HepG2 (cell line): Measurements from ENCODE around the gene SMAD3. TPM values are rescaled to one million over a fixed set of nuclear protein-coding genes. Genes with fewer than 3 reads are reported as not detected.

ENCODE experiments used
- ATAC-seq: fragments of 200-7000 bp; cut with Tn5 transposase; 3 replicates; pipeline ENCODE4 v1.9.1; 2020; ENCODE audit warnings: mild to moderate bottlenecking, moderate library complexity
- BruUV-seq: library from RNA; stranded (reverse); fragments of 400-500 nt; replicated peaks from 2 replicates; lab custom pipeline; 2021; lab: Mats Ljungman, UMichigan
- CTCF ChIA-PET: fragments of 300-600 bp; formaldehyde crosslinking; extraction: SDS; loops from one replicate; lab custom pipeline; 2021; ENCODE audit warnings: low total read pairs, inconsistent platforms, low intra/inter-chr PET ratio; lab: Yijun Ruan, JAX
- POLR2A ChIA-PET: fragments of 350-600 bp; sonication (Branson Sonifier 250); formaldehyde crosslinking; loops from one replicate; lab custom pipeline; 2020; ENCODE audit warnings: antibody characterized with exemption, inconsistent platforms; lab: Yijun Ruan, JAX
- DNase-seq: peaks from one replicate; pipeline ENCODE4 v3.0.0-alpha.2; 2015; ENCODE audit warnings: low spot score
- FAIRE-seq: peaks from 3 replicates; lab custom pipeline; 2011; peaks lifted over from hg19 to GRCh38; lab: Jason Lieb, UNC
- H2AFZ ChIP-seq: one replicate; pipeline ENCODE4 v1.6.1; 2011; ENCODE audit warnings: low read length, inconsistent platforms
- H3K27ac ChIP-seq: fragments of 300-600 bp; 3 replicates; pipeline ENCODE4 v1.8.0; 2011; ENCODE audit warnings: mixed run types, mild to moderate bottlenecking, mixed read lengths, low read length, inconsistent platforms; ENCODE audit not compliant: insufficient read depth; ENCODE audit errors: extremely low read length
- H3K27me3 ChIP-seq, 2 experiments: fragments of 200-600 bp in 1 of 2; 2 replicates in 1 of 2; 3 replicates in 1 of 2; pipeline versions ENCODE4 v1.6.0 to v1.8.0; 2011; ENCODE audit warnings: low read length in 2 of 2, mild to moderate bottlenecking in 2 of 2, moderate library complexity in 2 of 2, inconsistent platforms in 1 of 2; ENCODE audit not compliant: insufficient read depth in 2 of 2, control insufficient read depth in 1 of 2
- H3K36me3 ChIP-seq, 2 experiments: fragments of 200-600 bp in 1 of 2; replicated peaks in 1 of 2; 2 replicates in 1 of 2; 3 replicates in 1 of 2; pipeline versions ENCODE4 v1.5.1 to v1.8.0; 2011; ENCODE audit warnings: low read length in 2 of 2, inconsistent platforms in 1 of 2; ENCODE audit not compliant: insufficient read depth in 2 of 2, control insufficient read depth in 1 of 2
- H3K4me1 ChIP-seq: 2 replicates; pipeline ENCODE4 v1.5.1; 2012; ENCODE audit warnings: low read length, inconsistent platforms; ENCODE audit not compliant: insufficient read depth
- H3K4me2 ChIP-seq: 2 replicates; pipeline ENCODE4 v1.6.0; 2011; ENCODE audit warnings: low read depth, low read length, inconsistent platforms
- H3K4me3 ChIP-seq, 3 experiments: fragments of 200-600 bp in 1 of 3; sonication (generic), shearing (Covaris generic) in 1 of 3; replicated peaks in 1 of 3; 2 replicates each; pipeline ENCODE4 v1.5.1; 2011 to 2016; ENCODE audit warnings: low read length in 3 of 3, inconsistent platforms in 2 of 3, low read depth in 2 of 3, mild to moderate bottlenecking in 2 of 3, control low read depth in 1 of 3, mixed read lengths in 1 of 3; ENCODE audit not compliant: insufficient read depth in 1 of 3
- H3K79me2 ChIP-seq: one replicate; pipeline ENCODE4 v1.6.1; 2011; ENCODE audit warnings: low read length, inconsistent platforms; ENCODE audit not compliant: insufficient read depth
- H3K9ac ChIP-seq: 2 replicates; pipeline ENCODE4 v1.6.0; 2011; ENCODE audit warnings: mild to moderate bottlenecking, low read depth, low read length, inconsistent platforms; ENCODE audit not compliant: insufficient read depth
- H3K9me3 ChIP-seq: 2 replicates; pipeline ENCODE4 v1.5.1; 2012; ENCODE audit warnings: mild to moderate bottlenecking, low read length
- H4K20me1 ChIP-seq: 2 replicates; pipeline ENCODE4 v1.6.0; 2011; ENCODE audit warnings: inconsistent platforms, mild to moderate bottlenecking, low read length, moderate library complexity; ENCODE audit not compliant: insufficient read depth
- CCDC6 ChIP-seq: sonication (generic); formaldehyde crosslinking; IDR thresholded peaks from 2 replicates; pipeline ENCODE4 v1.8.1; 2022; ENCODE audit warnings: mild to moderate bottlenecking, missing genetic modification reagents, moderate library complexity
- DPF2 ChIP-seq: sonication (generic); formaldehyde crosslinking; IDR thresholded peaks from 2 replicates; pipeline ENCODE4 v1.4.0; 2020; ENCODE audit warnings: mild to moderate bottlenecking, low read depth, missing genetic modification reagents, borderline replicate concordance
- FOXJ3 ChIP-seq: sonication (generic); formaldehyde crosslinking; IDR thresholded peaks from 2 replicates; pipeline ENCODE4 v1.4.0; 2020; ENCODE audit warnings: missing genetic modification reagents, mild to moderate bottlenecking, borderline replicate concordance
- GABPA ChIP-seq, 2 experiments: IDR thresholded peaks; 2 replicates each; pipeline ENCODE4 v1.6.1; 2011 to 2016; ENCODE audit warnings: low read depth in 2 of 2, low read length in 1 of 2, missing biosample characterization in 1 of 2, missing genetic modification characterization in 1 of 2
- GLMP ChIP-seq: sonication (generic); formaldehyde crosslinking; IDR thresholded peaks from 2 replicates; pipeline ENCODE4 v1.9.0; 2021; ENCODE audit warnings: missing genetic modification reagents, mild to moderate bottlenecking, borderline replicate concordance
- HDAC2 ChIP-seq: sonication (generic); formaldehyde crosslinking; IDR thresholded peaks from 2 replicates; pipeline ENCODE4 v1.4.0; 2020; ENCODE audit warnings: missing genetic modification reagents
- JDP2 ChIP-seq: sonication (generic); formaldehyde crosslinking; IDR thresholded peaks from 2 replicates; pipeline ENCODE4 v1.8.1; 2022; ENCODE audit warnings: missing genetic modification reagents, borderline replicate concordance
- PHF5A ChIP-seq: IDR thresholded peaks from one replicate; pipeline ENCODE4 v1.6.1; 2018; ENCODE audit warnings: low read depth, missing genetic modification reagents; ENCODE audit not compliant: unreplicated experiment
- PTBP1 ChIP-seq: fragments of 200-400 bp; formaldehyde crosslinking; IDR thresholded peaks from 2 replicates; pipeline ENCODE4 v1.6.1; 2018; ENCODE audit warnings: low read length, low read depth; ENCODE audit not compliant: poor library complexity, severe bottlenecking
- SMAD1 ChIP-seq: sonication (generic); formaldehyde crosslinking; IDR thresholded peaks from 2 replicates; pipeline ENCODE4 v1.4.0; 2020; ENCODE audit warnings: missing genetic modification reagents, low read depth, mild to moderate bottlenecking, borderline replicate concordance
- TAF1 ChIP-seq: sonication (generic); formaldehyde crosslinking; IDR thresholded peaks from 2 replicates; pipeline ENCODE4 v1.4.0; 2020; ENCODE audit warnings: missing genetic modification reagents
- ZC3H4 ChIP-seq: sonication (generic); formaldehyde crosslinking; IDR thresholded peaks from 2 replicates; pipeline ENCODE4 v1.4.0; 2020; ENCODE audit warnings: missing genetic modification reagents, borderline replicate concordance
- ZNF343 ChIP-seq: sonication (generic); formaldehyde crosslinking; IDR thresholded peaks from 2 replicates; pipeline ENCODE4 v1.4.0; 2020; ENCODE audit warnings: mild to moderate bottlenecking, missing genetic modification reagents
- ZNF576 ChIP-seq: sonication (generic); formaldehyde crosslinking; IDR thresholded peaks from 2 replicates; pipeline ENCODE4 v1.4.0; 2020; ENCODE audit warnings: mild to moderate bottlenecking, missing genetic modification reagents
- ZNF761 ChIP-seq: sonication (generic); formaldehyde crosslinking; conservative IDR thresholded peaks from 2 replicates; pipeline ENCODE4 v1.4.0; 2020; ENCODE audit warnings: mild to moderate bottlenecking, missing genetic modification reagents
- ZNF772 ChIP-seq: sonication (generic); formaldehyde crosslinking; IDR thresholded peaks from 2 replicates; pipeline ENCODE4 v1.5.0; 2020; ENCODE audit warnings: mild to moderate bottlenecking, missing genetic modification reagents
- ZNF781 ChIP-seq: sonication (generic); formaldehyde crosslinking; IDR thresholded peaks from 2 replicates; pipeline ENCODE4 v1.5.1; 2020; ENCODE audit warnings: borderline replicate concordance, mild to moderate bottlenecking, missing genetic modification reagents; ENCODE audit errors: not compliant biosample characterization
- WGBS: methylation state at CpG from one replicate; pipeline ENCODE4 v1.1.6; 2017; ENCODE audit warnings: low lambda C conversion rate; 5-methylcytosine and 5-hydroxymethylcytosine counted together
- in situ Hi-C: cut with HindIII; loops from 2 replicates; pipeline ENCODE4 v1.10.0; 2017; ENCODE audit warnings: low pct_unique_long_range_greater_than_20kb; ENCODE audit not compliant: extremely low pct_ligation_motif_present
- intact Hi-C: fragments of 100-400 bp; cut with micrococcal nuclease; formaldehyde crosslinking; loops from one replicate; pipeline ENCODE4 v1.10.0; 2022; ENCODE audit not compliant: unreplicated experiment
- polyA plus RNA-seq, 8 experiments: library from polyadenylated mRNA; depleted of rRNA in 3 of 8; stranded (reverse) in 7 of 8; unstranded in 1 of 8; fragments of >200 nt; fragmentation: Illumina TruSeq in 4 of 8; extraction: Trizol in 4 of 8; gene quantifications; 2 replicates each; pipeline versions ENCODE4 v1.2.1 to v1.2.3, GENCODE V29; 2011 to 2016; ENCODE audit warnings: low read depth in 4 of 8, missing spikeins in 1 of 8, mixed read lengths in 1 of 8; ENCODE audit not compliant: insufficient read depth in 1 of 8
- total RNA-seq, 5 experiments: library from RNA; depleted of rRNA; stranded (reverse); fragments of >200 nt; fragmentation: Illumina TruSeq; extraction: Trizol; gene quantifications; 2 replicates each; pipeline ENCODE4 v1.2.3, GENCODE V29; 2016; ENCODE audit warnings: low read depth in 1 of 5
- TF ChIP-seq, protein P1 (sequence below): sonication (generic); formaldehyde crosslinking; IDR thresholded peaks from 2 replicates; pipeline ENCODE4 v1.5.1; 2020; ENCODE audit warnings: missing genetic modification reagents, mild to moderate bottlenecking, borderline replicate concordance

Gene SMAD3
- total and polyA plus RNA-seq, 2 of the 13 experiments (the other 11 are each of a cell fraction or from before 2014, with no cell fraction given): 8.6 to 56.3 TPM

- no peak for TF ChIP-seq FOXJ3 (CRISPR knock-in tag)
- TF ChIP-seq TAF1: no peak
- TF ChIP-seq GLMP (CRISPR knock-in tag): no peak
- no peak for TF ChIP-seq ZNF576 (CRISPR knock-in tag)
- TF ChIP-seq ZNF761 (CRISPR knock-in tag): no peak
Measured at GRCh38 chr15:67184208-67184925, 119.0 kb downstream of the SMAD3 start (continued).

DNA sequence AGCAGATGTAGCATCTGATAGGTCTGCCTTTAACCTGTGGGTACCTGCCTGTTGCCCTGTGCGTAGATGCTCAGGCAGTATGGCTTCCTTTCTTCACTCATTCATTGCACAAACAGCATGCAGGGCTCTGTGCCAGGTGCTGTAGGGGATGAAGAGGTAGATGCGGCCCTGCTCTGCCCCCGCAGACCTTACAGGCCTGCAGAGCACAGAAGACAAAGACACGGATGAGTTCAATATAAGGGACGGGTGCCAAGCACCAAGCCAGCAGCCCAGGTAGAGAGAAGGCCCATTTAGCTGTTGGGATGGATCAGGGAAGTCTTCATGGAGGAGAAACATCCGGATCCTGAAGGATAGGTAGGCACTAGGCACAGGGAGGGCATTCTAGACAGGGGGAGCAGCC is 119.6 kb downstream of the SMAD3 start:
- DNase-seq (no peak), ATAC-seq (no peak), FAIRE-seq (no peak)
- 91% methylated on average over 6 of the region's 6 CpGs for WGBS
- H3K36me3 ChIP-seq: peaks cover 34 to 75% of the 10 kb centered on the region in 2 experiments
- BruUV-seq: no TSS peak
- intact Hi-C loops: no loop called here
- POLR2A ChIA-PET: no interaction called here
- CTCF ChIA-PET: no interaction called here
- no peak overlapping the region for H3K9ac ChIP-seq
- H3K4me2 ChIP-seq: no peak overlapping the region
- no peaks in the 10 kb centered on the region for H3K27me3 ChIP-seq
- in situ Hi-C loops: no loop called here
- no peaks in the 10 kb centered on the region for H3K9me3 ChIP-seq
- no peak overlapping the region for H3K4me3 ChIP-seq
- H3K79me2 ChIP-seq: no peaks in the 10 kb centered on the region
- no peak for TF ChIP-seq ZNF343 (CRISPR knock-in tag)
- no peak for TF ChIP-seq PHF5A (CRISPR knock-in tag)
- no peak for TF ChIP-seq DPF2 (CRISPR knock-in tag)
- TF ChIP-seq SMAD1 (CRISPR knock-in tag): no peak
- no peak for TF ChIP-seq HDAC2 (CRISPR knock-in tag)
- TF ChIP-seq PTBP1: no peak
- no peak for TF ChIP-seq ZNF781
- TF ChIP-seq JDP2 (CRISPR knock-in tag): no peak
- no peak for TF ChIP-seq ZNF772 (CRISPR knock-in tag)
- no peak for TF ChIP-seq ZC3H4 (CRISPR knock-in tag)
- TF ChIP-seq, protein P1, sequence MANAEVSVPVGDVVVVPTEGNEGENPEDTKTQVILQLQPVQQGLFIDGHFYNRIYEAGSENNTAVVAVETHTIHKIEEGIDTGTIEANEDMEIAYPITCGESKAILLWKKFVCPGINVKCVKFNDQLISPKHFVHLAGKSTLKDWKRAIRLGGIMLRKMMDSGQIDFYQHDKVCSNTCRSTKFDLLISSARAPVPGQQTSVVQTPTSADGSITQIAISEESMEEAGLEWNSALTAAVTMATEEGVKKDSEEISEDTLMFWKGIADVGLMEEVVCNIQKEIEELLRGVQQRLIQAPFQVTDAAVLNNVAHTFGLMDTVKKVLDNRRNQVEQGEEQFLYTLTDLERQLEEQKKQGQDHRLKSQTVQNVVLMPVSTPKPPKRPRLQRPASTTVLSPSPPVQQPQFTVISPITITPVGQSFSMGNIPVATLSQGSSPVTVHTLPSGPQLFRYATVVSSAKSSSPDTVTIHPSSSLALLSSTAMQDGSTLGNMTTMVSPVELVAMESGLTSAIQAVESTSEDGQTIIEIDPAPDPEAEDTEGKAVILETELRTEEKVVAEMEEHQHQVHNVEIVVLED (CRISPR knock-in tag): no peak
- no peak for TF ChIP-seq GABPA (IDR thresholded peaks at IDR 0.05; ENCODE audit: low read depth, low read length)
- TF ChIP-seq GABPA (CRISPR knock-in tag; IDR thresholded peaks at IDR 0.05; ENCODE audit: low read depth): no peak
- TF ChIP-seq CCDC6 (CRISPR knock-in tag): no peak
- TF ChIP-seq, all 625 proteins: peak for 0
- Histone ChIP-seq H3K27ac (no peak overlapping the region), H2AFZ (no peak overlapping the region), H3K4me1 (peaks cover 36% of the 10 kb centered on the region), H4K20me1 (peaks cover 3% of the 10 kb centered on the region)
